Dendritic cell treated with granulocyte-macrophage colony-stimulating factor and Interleukin-4, amounts not matched to agents 40 ng/mL and 50 ng/mL, for 4 days (primary cell): ENCODE data around the gene HSPA1A.
"Not testable (repeated sequence)": the region's sequence is repeated elsewhere in the genome, so short reads cannot be mapped to it uniquely, and the experiment has no call there.

ENCODE experiments used
- H3K27ac Mint-ChIP-seq: one replicate; pipeline ENCODE4 v1.8.0; 2022; ENCODE audit warnings: mild to moderate bottlenecking, mixed read lengths
- H3K27me3 Mint-ChIP-seq: one replicate; pipeline ENCODE4 v1.8.0; 2022; ENCODE audit warnings: mild to moderate bottlenecking, mixed read lengths
- H3K36me3 Mint-ChIP-seq: one replicate; pipeline ENCODE4 v1.8.0; 2022; ENCODE audit warnings: low read depth, mixed read lengths
- H3K4me1 Mint-ChIP-seq: one replicate; pipeline ENCODE4 v1.8.0; 2022; ENCODE audit warnings: low read depth, mixed read lengths
- H3K4me3 Mint-ChIP-seq: one replicate; pipeline ENCODE4 v1.8.0; 2022; ENCODE audit warnings: mild to moderate bottlenecking, moderate library complexity, mixed read lengths
- H3K9me3 Mint-ChIP-seq: one replicate; pipeline ENCODE4 v1.8.0; 2022; ENCODE audit warnings: mixed read lengths
- intact Hi-C: fragments of 100-400 bp; cut with micrococcal nuclease; formaldehyde crosslinking; loops from one replicate; pipeline ENCODE4 v1.15.0; 2022

HSPA1A gene

DNA sequence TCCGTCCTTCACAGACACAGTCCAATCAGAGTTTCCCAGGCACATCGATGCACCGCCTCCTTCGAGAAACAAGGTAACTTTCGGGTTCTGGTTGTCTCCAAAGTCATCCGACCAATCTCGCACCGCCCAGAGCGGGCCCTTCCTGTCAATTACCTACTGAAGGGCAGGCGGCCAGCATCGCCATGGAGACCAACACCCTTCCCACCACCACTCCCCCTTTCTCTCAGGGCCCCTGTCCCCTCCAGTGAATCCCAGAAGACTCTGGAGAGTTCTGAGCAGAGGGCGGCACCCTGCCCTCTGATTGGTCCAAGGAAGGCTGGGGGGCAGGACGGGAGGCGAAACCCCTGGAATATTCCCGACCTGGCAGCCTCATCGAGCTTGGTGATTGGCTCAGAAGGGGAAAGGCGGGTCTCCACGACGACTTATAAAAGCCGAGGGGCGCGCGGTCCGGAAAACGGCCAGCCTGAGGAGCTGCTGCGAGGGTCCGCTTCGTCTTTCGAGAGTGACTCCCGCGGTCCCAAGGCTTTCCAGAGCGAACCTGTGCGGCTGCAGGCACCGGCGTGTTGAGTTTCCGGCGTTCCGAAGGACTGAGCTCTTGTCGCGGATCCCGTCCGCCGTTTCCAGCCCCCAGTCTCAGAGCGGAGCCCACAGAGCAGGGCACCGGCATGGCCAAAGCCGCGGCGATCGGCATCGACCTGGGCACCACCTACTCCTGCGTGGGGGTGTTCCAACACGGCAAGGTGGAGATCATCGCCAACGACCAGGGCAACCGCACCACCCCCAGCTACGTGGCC, 12.1 kb downstream of the HSPA1A start, which contains the start of gene HSPA1B:
Gene HSPA1B (plus strand): TSS at position 453 of the 794 bp plus-strand sequence. CDS start 213 bp downstream, at position 666.
- intact Hi-C loops, result no loop called here
- peaks cover 45% of the 10 kb centered on the region for H3K4me1 Mint-ChIP-seq
- peak within 1 kb of the TSS; percentile 91 for H3K27ac Mint-ChIP-seq
- H3K36me3 Mint-ChIP-seq, result peaks cover 19% of the 10 kb centered on the region
- H3K27me3 Mint-ChIP-seq, result no peaks in the 10 kb centered on the region
- no peaks in the 10 kb centered on the region for H3K9me3 Mint-ChIP-seq
- peak within 1 kb of the TSS; percentile 90 for H3K4me3 Mint-ChIP-seq

- H3K4me1 Mint-ChIP-seq, result peaks cover 43% of the 10 kb centered on the region
- H3K9me3 Mint-ChIP-seq, result no peaks in the 10 kb centered on the region
- peaks cover 22% of the 10 kb centered on the region for H3K36me3 Mint-ChIP-seq
- no peaks in the 10 kb centered on the region for H3K27me3 Mint-ChIP-seq
- intact Hi-C loops, result loop anchor here (1.0 to 5.0 kb wide), 5 partner anchors 37 to 282 kb away; partner anchors contain the start of genes ATP6V1G2, DDAH2, LY6G5C and NFKBIL1
- peak overlapping the region; percentile 89 for H3K27ac Mint-ChIP-seq
- peak overlapping the region; percentile 91 for H3K4me3 Mint-ChIP-seq
These were observed 14.4 kb downstream of the HSPA1A start for GRCh38 chr6:31829633-31830283.

GRCh38 chr6:31830886-31831335, 15.6 kb downstream of the HSPA1A start:
- no peaks in the 10 kb centered on the region for H3K9me3 Mint-ChIP-seq
- H3K27me3 Mint-ChIP-seq, result no peaks in the 10 kb centered on the region
- intact Hi-C loops, result loop anchor here (1.0 to 5.0 kb wide), 5 partner anchors 39 to 284 kb away; partner anchors contain the start of genes ATP6V1G2, DDAH2, LY6G5C and NFKBIL1
- peaks cover 36% of the 10 kb centered on the region for H3K4me1 Mint-ChIP-seq
- H3K36me3 Mint-ChIP-seq, result peaks cover 34% of the 10 kb centered on the region
- peak overlapping the region; percentile 91 for H3K4me3 Mint-ChIP-seq
- peak overlapping the region; percentile 89 for H3K27ac Mint-ChIP-seq

DNA sequence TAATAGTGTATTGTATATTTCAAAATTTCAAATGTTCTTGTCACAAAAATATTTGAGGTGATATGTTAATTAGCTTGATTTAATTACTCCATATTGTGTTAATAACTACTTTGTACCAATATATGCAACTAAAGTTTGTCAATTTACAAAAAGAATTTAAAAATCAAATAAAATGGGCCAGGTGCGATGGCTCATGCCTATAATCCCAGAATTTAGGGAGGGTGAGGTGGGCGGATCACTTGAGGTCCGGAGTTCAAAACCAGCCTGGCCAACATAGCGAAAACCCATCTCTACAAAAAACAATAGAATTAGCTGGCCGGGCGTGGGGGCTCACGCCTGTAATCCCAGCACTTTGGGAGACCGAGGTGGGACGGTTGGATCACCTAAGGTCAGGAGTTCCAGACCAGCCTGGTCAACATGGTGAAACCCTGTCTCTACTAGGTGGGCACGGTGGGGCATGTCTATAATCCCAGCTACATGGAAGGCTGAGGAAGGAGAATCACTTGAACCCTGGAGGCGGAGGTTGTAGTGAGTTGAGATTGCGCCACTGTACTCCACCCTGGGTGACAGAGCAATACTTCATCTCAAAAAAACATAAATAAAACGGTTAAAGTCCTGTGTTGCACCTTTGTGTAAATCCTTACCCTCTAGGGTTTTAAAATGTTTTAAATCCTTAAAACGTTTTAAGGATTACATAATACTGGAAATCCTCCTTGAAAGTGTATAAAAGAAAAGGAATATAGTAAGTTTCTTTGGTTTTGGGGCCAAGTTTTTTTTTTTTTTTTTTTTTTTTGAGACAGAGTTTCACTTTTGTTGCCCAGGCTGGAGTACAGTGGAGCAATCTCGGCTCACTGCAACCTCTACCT, 16.2 kb downstream of the HSPA1A start:
- no peaks in the 10 kb centered on the region for H3K9me3 Mint-ChIP-seq
- H3K4me1 Mint-ChIP-seq, result peaks cover 36% of the 10 kb centered on the region
- intact Hi-C loops, result loop anchor here (2.0 to 5.0 kb wide), 4 partner anchors 39 to 284 kb away; partner anchors contain the start of genes ATP6V1G2, DDAH2, LY6G5C and NFKBIL1
- H3K27me3 Mint-ChIP-seq, result no peaks in the 10 kb centered on the region
- H3K4me3 Mint-ChIP-seq, result peak overlapping the region; percentile 91
- H3K27ac Mint-ChIP-seq, result peak overlapping the region; percentile 97
- peaks cover 41% of the 10 kb centered on the region for H3K36me3 Mint-ChIP-seq

GRCh38 chr6:31834367-31835250, 19.3 kb downstream of the HSPA1A start:
- H3K36me3 Mint-ChIP-seq, result peaks cover 65% of the 10 kb centered on the region
- intact Hi-C loops, result loop anchor here (1.0 to 5.0 kb wide), 4 partner anchors 28 to 287 kb away; partner anchors contain the start of genes ATP6V1G2, DDAH2, NEU1 and NFKBIL1
- H3K27ac Mint-ChIP-seq, result peak overlapping the region; percentile 97
- no peaks in the 10 kb centered on the region for H3K9me3 Mint-ChIP-seq
- H3K4me1 Mint-ChIP-seq, result peaks cover 54% of the 10 kb centered on the region
- H3K4me3 Mint-ChIP-seq, result peak overlapping the region; percentile 96
- H3K27me3 Mint-ChIP-seq, result no peaks in the 10 kb centered on the region

DNA sequence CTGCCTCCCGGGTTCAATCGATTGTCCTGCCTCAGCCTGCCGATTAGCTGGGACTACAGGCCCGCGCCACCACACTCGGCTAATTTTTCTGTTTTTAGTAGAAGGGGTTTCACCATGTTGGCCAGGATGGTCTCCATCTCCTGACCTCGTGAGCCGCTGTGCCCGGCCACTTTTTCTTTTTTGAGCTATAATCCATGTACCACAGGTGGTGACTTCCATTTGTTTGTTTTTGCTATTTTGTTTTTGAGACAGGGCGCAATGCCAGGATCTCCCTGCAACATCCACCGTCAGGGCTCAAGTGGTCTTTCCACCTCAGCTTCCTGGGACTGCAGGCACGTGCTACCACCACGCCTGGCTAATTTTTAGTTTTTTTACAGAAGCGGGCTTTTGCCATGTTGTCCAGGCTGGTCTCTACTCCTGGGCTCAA, 20.7 kb downstream of the HSPA1A start:
- Mint-ChIP-seq H3K4me3 (peak overlapping the region; percentile 96), H3K4me1 (peaks cover 54% of the 10 kb centered on the region), H3K36me3 (peaks cover 66% of the 10 kb centered on the region), H3K27me3 (no peaks in the 10 kb centered on the region), H3K9me3 (no peaks in the 10 kb centered on the region), H3K27ac (peak overlapping the region; percentile 97)
- intact Hi-C loops, result no loop called here

- intact Hi-C loops, result no loop called here
- Mint-ChIP-seq H3K36me3 (peaks cover 73% of the 10 kb centered on the region), H3K27ac (peak overlapping the region; percentile 97), H3K27me3 (no peaks in the 10 kb centered on the region), H3K4me1 (peaks cover 50% of the 10 kb centered on the region), H3K9me3 (no peaks in the 10 kb centered on the region), H3K4me3 (peak overlapping the region; percentile 96)
These were observed 21.4 kb downstream of the HSPA1A start for GRCh38 chr6:31836474-31837368.

GRCh38 chr6:31837369-31838113, 22.2 kb downstream of the HSPA1A start:
- Mint-ChIP-seq H3K27me3 (no peaks in the 10 kb centered on the region), H3K9me3 (no peaks in the 10 kb centered on the region), H3K4me3 (peak overlapping the region; percentile 96), H3K27ac (peak overlapping the region; percentile 97), H3K4me1 (peaks cover 49% of the 10 kb centered on the region), H3K36me3 (peaks cover 81% of the 10 kb centered on the region)
- intact Hi-C loops, result no loop called here

- intact Hi-C loops, result not testable (repeated sequence)
These were observed 22.8 kb downstream of the HSPA1A start for GRCh38 chr6:31838114-31838553.

GRCh38 chr6:31838968-31839367, 23.6 kb downstream of the HSPA1A start:
- Mint-ChIP-seq H3K4me1 (peaks cover 40% of the 10 kb centered on the region), H3K27ac (no peak overlapping the region), H3K9me3 (no peaks in the 10 kb centered on the region), H3K27me3 (no peaks in the 10 kb centered on the region), H3K4me3 (no peak overlapping the region), H3K36me3 (peaks cover 95% of the 10 kb centered on the region)
- intact Hi-C loops, result no loop called here

More at GRCh38 chr6:31838114-31838553, 22.8 kb downstream of the HSPA1A start:
- peaks cover 87% of the 10 kb centered on the region for H3K36me3 Mint-ChIP-seq
- H3K27me3 Mint-ChIP-seq, H3K27ac Mint-ChIP-seq, H3K9me3 Mint-ChIP-seq: not testable (repeated sequence)
- H3K4me1 Mint-ChIP-seq, result peaks cover 48% of the 10 kb centered on the region
- H3K4me3 Mint-ChIP-seq, result peak overlapping the region; percentile 96

DNA sequence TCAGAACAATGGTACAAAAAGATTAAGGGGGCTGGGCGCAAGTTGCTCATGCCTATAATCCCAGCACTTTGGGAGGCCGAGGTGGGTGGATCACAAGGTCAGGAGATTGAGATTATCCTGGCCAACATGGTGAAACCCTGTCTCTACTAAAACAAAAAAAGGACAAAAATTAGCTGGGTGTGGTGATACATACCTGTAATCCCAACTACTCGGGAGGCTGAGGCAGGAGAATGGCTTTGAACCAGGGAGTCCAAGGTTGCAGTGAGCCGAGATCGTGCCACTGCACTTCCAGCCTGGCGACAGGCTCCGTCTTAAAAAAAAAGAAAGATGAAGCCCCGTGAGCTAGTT, 24.4 kb downstream of the HSPA1A start:
- H3K9me3 Mint-ChIP-seq, intact Hi-C loops, H3K27me3 Mint-ChIP-seq, H3K27ac Mint-ChIP-seq, H3K4me3 Mint-ChIP-seq: not testable (repeated sequence)
- peaks cover 100% of the 10 kb centered on the region for H3K36me3 Mint-ChIP-seq
- H3K4me1 Mint-ChIP-seq, result peaks cover 35% of the 10 kb centered on the region
